NCI-H1048 (cell line): ENCODE measurements around the gene SLCO3A1.

Experiments used
- DNase-seq: peaks from one replicate; lab custom pipeline; 2025; lab: John Stamatoyannopoulos, UW

The SLCO3A1 gene

DNA sequence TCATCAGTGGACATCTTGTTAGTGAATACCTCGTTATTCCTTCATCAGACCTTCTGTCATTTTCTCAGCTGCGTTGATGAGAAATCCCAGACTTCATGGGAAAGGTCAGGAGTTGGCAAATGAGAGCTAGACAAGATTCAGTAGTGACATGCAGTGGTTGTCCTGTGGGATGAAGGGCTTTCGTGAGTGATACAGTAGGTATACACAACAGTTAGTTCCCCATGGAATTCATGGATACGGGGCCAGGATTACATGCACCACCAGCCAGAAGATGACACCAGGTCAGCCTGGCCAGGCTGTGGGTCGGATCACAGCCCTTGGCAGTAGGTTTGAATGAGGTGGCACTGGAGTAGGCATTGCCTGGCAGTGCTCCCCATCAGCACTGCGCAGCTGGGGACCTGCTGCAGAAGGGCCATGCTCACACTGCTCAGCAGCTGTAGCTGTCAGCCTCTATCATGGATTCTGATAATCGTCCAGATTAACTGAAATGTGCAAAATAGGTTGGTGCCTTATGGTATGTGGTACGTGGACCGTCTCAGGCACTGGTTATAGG lies 150.1 kb downstream of the SLCO3A1 start:
- DNase-seq, result no peak

GRCh38 chr15:92005154-92005553 lies 151.6 kb downstream of the SLCO3A1 start:
- no peak for DNase-seq

GRCh38 chr15:92006186-92007028 lies 152.9 kb downstream of the SLCO3A1 start:
- DNase-seq, result no peak

GRCh38 chr15:92009162-92009561 lies 155.7 kb downstream of the SLCO3A1 start:
- DNase-seq, result no peak

- no peak for DNase-seq
Measured at GRCh38 chr15:92011611-92012367, 158.3 kb downstream of the SLCO3A1 start.

- no peak for DNase-seq
Measured at GRCh38 chr15:92012368-92012629, 158.8 kb downstream of the SLCO3A1 start.

- DNase-seq, result no peak
Measured at GRCh38 chr15:92012881-92013280, 159.4 kb downstream of the SLCO3A1 start.

- DNase-seq, result no peak
Measured at GRCh38 chr15:92014281-92015030, 160.9 kb downstream of the SLCO3A1 start.

DNA sequence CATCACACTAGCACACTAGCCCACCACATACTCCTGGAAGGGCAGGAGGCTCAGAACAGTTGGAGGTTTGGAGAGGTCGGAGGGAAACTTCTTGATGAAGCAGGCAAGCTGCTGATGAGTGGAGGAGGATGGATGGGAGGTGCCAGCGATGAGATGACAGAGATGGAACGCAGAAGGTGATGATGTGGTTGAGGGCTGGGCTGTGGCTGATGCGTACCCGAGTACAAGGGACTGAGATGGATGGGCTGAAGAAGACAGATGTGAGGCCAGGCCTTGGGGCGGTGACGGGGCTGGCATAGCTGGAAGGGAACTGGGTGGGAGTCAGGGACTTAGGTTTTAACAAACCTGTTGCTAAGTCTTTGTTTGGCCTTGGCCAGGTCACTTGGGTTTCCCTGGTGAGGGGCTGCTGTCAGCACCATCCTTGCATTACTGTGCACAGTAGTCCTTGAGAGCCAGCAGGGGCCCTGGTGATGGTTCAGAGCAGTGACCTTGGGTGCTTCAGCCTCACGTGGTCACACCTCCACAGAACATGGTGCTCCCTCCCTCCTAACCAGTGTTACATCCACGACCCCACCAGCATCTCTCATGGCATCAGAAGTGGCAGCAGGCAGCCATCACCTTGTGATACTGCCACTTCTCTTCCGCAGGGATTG lies 164.5 kb downstream of the SLCO3A1 start:
- DNase-seq, result no peak

DNA sequence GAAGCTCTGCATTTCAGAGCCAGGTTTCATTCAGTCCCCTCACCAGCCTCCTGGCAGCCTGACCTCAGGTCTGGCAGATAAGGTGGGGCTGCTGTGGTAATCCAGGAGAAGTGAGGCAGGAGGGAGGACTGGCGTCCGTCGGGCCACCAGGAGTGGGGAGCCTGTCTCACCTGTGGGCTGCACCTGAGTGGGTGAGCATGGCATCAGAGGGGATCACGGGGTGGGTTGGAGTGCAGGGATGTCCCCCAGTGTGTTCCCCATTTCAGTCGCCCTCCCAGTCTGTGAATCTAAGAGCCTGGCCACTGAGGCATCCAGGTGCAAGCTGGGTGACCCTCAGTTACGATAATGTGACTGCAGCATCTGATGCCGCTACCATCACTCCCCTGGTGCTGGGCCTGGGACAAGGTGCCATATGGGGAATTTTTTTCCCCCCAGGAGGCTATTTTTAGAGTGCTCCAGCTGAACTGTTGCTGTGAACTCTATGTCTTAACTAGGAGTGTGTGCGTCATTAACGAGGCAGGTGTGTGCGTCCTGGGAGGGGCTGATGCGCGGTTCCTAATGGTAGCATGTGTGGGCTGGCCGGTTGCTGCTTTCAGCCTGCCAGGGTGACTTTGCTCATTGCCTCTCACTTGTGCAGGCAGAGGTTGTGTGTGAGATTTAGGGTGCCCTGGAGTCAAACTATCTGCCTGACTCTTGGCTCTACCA lies 165.2 kb downstream of the SLCO3A1 start:
- DNase-seq, result no peak

GRCh38 chr15:92019706-92020105 lies 166.2 kb downstream of the SLCO3A1 start:
- DNase-seq, result no peak

DNA sequence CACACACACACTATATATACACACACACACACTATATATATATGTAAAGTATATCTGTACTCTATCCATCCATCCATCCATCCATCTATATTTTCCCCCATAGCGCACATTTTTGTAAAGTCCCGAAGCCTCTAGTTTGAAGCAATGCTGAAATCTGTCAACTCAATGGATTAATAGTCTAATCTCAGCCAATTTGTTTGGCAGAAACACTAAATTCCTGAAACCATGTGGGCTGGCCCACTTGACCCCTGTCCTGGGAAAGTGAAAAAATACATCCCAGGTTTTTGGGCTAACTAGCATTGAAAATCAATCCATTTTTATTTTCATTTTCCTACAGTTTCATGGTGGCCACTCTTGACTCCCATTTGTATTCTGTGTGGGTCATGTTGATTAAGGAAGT lies 166.7 kb downstream of the SLCO3A1 start:
- no peak for DNase-seq

GRCh38 chr15:92020804-92021203 lies 167.3 kb downstream of the SLCO3A1 start:
- DNase-seq, result no peak

- DNase-seq, result no peak
Measured at GRCh38 chr15:92021792-92022191, 168.3 kb downstream of the SLCO3A1 start.

DNA sequence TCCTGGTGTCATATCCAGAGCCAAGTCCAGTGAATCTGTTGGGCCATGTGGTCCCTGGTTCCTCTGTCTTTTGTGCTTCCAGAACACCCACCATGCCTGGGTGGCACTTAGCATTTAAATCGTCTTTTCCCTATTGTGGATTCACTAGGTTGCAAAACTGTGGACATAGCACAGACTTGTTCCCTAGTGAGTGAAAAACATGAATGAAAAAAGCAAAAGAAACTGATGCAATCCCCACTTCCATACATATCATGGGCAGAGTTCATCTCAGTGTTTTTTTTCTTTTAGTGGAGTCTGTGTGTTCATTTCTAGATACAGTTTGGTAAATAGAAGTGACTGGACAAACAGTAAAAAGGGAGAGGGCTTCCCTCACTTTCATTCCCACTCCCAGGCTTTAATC lies 170.5 kb downstream of the SLCO3A1 start:
- DNase-seq, result no peak

- no peak for DNase-seq
Measured at GRCh38 chr15:92025706-92026270, 172.3 kb downstream of the SLCO3A1 start.

DNA sequence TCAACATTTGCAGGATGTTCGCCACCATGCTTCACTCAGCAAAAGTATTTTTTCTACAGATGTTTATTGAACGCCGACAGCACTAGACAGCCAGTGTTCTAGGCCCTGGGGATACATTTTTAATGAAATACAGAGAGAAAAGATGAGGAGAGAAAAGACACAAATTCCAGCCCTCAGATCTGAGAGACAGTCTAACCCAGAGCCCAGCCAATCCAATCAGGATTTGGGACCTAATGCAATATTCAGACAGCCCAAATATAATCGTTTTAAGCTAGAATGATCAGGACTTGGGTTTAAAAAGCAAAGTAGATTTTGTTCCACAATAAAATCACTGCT lies 174.8 kb downstream of the SLCO3A1 start:
- DNase-seq, result no peak

- no peak for DNase-seq
Measured at GRCh38 chr15:92029767-92030166, 176.3 kb downstream of the SLCO3A1 start.

DNA sequence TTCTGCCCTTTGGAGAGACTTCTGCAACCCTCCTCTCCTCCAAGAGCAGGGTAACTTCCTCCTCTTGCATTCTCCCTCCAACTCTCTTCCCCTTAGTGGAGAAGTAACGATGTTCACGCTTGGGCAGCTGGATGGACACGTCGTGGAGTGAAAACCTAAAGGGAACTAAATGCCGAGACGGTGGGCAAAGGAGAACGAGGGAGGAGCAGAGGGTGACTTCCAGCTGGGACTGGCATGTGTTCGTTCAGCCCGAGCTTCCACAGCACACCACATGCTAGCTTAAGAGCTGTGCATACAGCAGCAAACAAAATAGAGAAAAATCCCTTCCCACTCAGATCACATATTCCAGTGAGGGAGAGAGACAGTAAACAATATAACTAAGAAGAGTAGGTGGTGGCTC lies 179.8 kb downstream of the SLCO3A1 start:
- no peak for DNase-seq

- no peak for DNase-seq
Measured at GRCh38 chr15:92033723-92034122, 180.2 kb downstream of the SLCO3A1 start.

GRCh38 chr15:92034227-92034626 lies 180.7 kb downstream of the SLCO3A1 start:
- DNase-seq, result no peak
